GM23338 (cell line): Measurements from ENCODE around the gene GAREM1. TPM values are rescaled to one million over a fixed set of nuclear protein-coding genes. Genes with fewer than 3 reads are reported as not detected.

Source experiments
- ATAC-seq: fragments of 200-7000 bp; cut with Tn5 transposase; 3 replicates; pipeline ENCODE4 v1.9.1; 2020
- DNase-seq: peaks from one replicate; pipeline ENCODE4 v3.0.0-alpha.2; 2015; ENCODE audit warnings: low spot score
- H2AFZ ChIP-seq: fragments of 200-600 bp; sonication (generic); 2 replicates; pipeline ENCODE4 v1.8.0; 2016; ENCODE audit warnings: antibody characterized with exemption, mild to moderate bottlenecking, moderate library complexity
- H3F3A ChIP-seq: fragments of 200-600 bp; sonication (generic); replicated peaks from 2 replicates; pipeline ENCODE4 v1.8.0; 2017; ENCODE audit warnings: antibody characterized with exemption, mixed run types, low read depth
- H3K27ac ChIP-seq: fragments of 200-600 bp; sonication (generic); 2 replicates; pipeline ENCODE4 v1.6.1; 2016; ENCODE audit warnings: low read depth
- H3K27me3 ChIP-seq: fragments of 200-600 bp; sonication (generic); 2 replicates; pipeline ENCODE4 v1.8.0; 2016; ENCODE audit warnings: mild to moderate bottlenecking, mixed run types, moderate library complexity; ENCODE audit not compliant: insufficient read depth
- H3K36me3 ChIP-seq: fragments of 200-600 bp; sonication (generic); 2 replicates; pipeline ENCODE4 v1.8.0; 2016; ENCODE audit warnings: mild to moderate bottlenecking; ENCODE audit not compliant: insufficient read depth
- H3K4me1 ChIP-seq: fragments of 200-600 bp; sonication (generic); 2 replicates; pipeline ENCODE4 v1.8.0; 2016; ENCODE audit warnings: mild to moderate bottlenecking, moderate library complexity; ENCODE audit not compliant: insufficient read depth
- H3K4me2 ChIP-seq: fragments of 200-600 bp; sonication (generic); 2 replicates; pipeline ENCODE4 v1.7.1; 2017; ENCODE audit warnings: mixed run types
- H3K4me3 ChIP-seq: fragments of 200-600 bp; sonication (generic); 2 replicates; pipeline ENCODE4 v1.6.1; 2016; ENCODE audit warnings: mixed run types
- H3K79me2 ChIP-seq: fragments of 200-600 bp; sonication (generic); replicated peaks from 2 replicates; pipeline ENCODE4 v1.8.0; 2017; ENCODE audit warnings: mild to moderate bottlenecking; ENCODE audit not compliant: insufficient read depth
- H3K9me2 ChIP-seq: fragments of 200-600 bp; sonication (generic); 2 replicates; pipeline ENCODE4 v1.8.0; 2017; ENCODE audit not compliant: insufficient read depth
- H4K20me1 ChIP-seq: fragments of 200-600 bp; sonication (generic); replicated peaks from 2 replicates; pipeline ENCODE4 v1.8.0; 2017; ENCODE audit warnings: mild to moderate bottlenecking; ENCODE audit not compliant: insufficient read depth
- H3K27ac Mint-ChIP-seq: 2 replicates; pipeline ENCODE4 v1.8.0; 2020; ENCODE audit warnings: inconsistent platforms, mild to moderate bottlenecking, moderate library complexity, mixed read lengths
- H3K27me3 Mint-ChIP-seq: 3 replicates; pipeline ENCODE4 v1.8.0; 2022; ENCODE audit warnings: low read depth, mild to moderate bottlenecking, moderate library complexity, mixed read lengths, inconsistent platforms; ENCODE audit not compliant: insufficient read depth, poor library complexity
- H3K36me3 Mint-ChIP-seq: 3 replicates; pipeline ENCODE4 v1.8.0; 2021; ENCODE audit warnings: low read depth, mild to moderate bottlenecking, inconsistent platforms, moderate library complexity, mixed read lengths
- H3K4me1 Mint-ChIP-seq: 3 replicates; pipeline ENCODE4 v1.8.0; 2020; ENCODE audit warnings: mild to moderate bottlenecking, inconsistent platforms, mixed read lengths
- H3K4me3 Mint-ChIP-seq: 3 replicates; pipeline ENCODE4 v1.8.0; 2021; ENCODE audit warnings: moderate library complexity, mild to moderate bottlenecking, inconsistent platforms, mixed read lengths
- H3K9me3 Mint-ChIP-seq: 3 replicates; pipeline ENCODE4 v1.8.0; 2020; ENCODE audit warnings: moderate library complexity, mild to moderate bottlenecking, inconsistent platforms, mixed read lengths
- CREB1 ChIP-seq: fragments of 250-450 bp; sonication (Bioruptor Pico); IDR thresholded peaks from 2 replicates; pipeline ENCODE4 v1.5.0; 2020; ENCODE audit warnings: low read depth, mild to moderate bottlenecking, moderate library complexity
- EZH2 ChIP-seq: fragments of 200-600 bp; sonication (generic); IDR thresholded peaks from one replicate; pipeline ENCODE4 v1.8.0; 2017; ENCODE audit warnings: antibody characterized with exemption, mild to moderate bottlenecking, low read depth; ENCODE audit not compliant: unreplicated experiment
- EZH2phosphoT487 ChIP-seq: fragments of 200-600 bp; sonication (generic); IDR thresholded peaks from one replicate; pipeline ENCODE4 v1.8.1; 2018; ENCODE audit warnings: antibody characterized with exemption; ENCODE audit not compliant: unreplicated experiment
- JUNB ChIP-seq: IDR thresholded peaks from one replicate; pipeline ENCODE4 v1.6.1; 2016; ENCODE audit warnings: antibody characterized with exemption; ENCODE audit not compliant: unreplicated experiment
- NANOG ChIP-seq: IDR thresholded peaks from 2 replicates; pipeline ENCODE4 v1.6.1; 2016; ENCODE audit warnings: antibody characterized with exemption, borderline replicate concordance
- POLR2AphosphoS5 ChIP-seq: IDR thresholded peaks from 2 replicates; pipeline ENCODE4 v1.6.1; 2016; ENCODE audit warnings: antibody characterized with exemption, low read depth
- STAT1 ChIP-seq: IDR thresholded peaks from one replicate; pipeline ENCODE4 v1.6.1; 2016; ENCODE audit warnings: antibody characterized with exemption; ENCODE audit not compliant: unreplicated experiment
- ZNF114 ChIP-seq: fragments of 250-450 bp; sonication (Bioruptor Pico); IDR thresholded peaks from 2 replicates; pipeline ENCODE4 v1.5.0; 2020; ENCODE audit warnings: mild to moderate bottlenecking, moderate library complexity
- ZNF331 ChIP-seq: fragments of 250-450 bp; sonication (Bioruptor Pico); IDR thresholded peaks from 2 replicates; pipeline ENCODE4 v1.5.0; 2020; ENCODE audit warnings: low read depth, mild to moderate bottlenecking, moderate library complexity
- polyA plus RNA-seq: library from polyadenylated mRNA; unstranded; fragments of >200 nt; fragmentation: Nextera tagmentation; extraction: Ambion mirVana; gene quantifications from 2 replicates; pipeline ENCODE4 v1.2.1, GENCODE V29; 2016
- total RNA-seq: library from RNA; depleted of rRNA; stranded (reverse); fragments of >200 nt; shearing (Covaris generic); gene quantifications from 2 replicates; pipeline ENCODE4 v1.2.3, GENCODE V29; 2014
- TF ChIP-seq, protein P1 (sequence below): IDR thresholded peaks from 2 replicates; pipeline ENCODE4 v1.6.1; 2016; ENCODE audit warnings: antibody characterized with exemption
- TF ChIP-seq, protein P2 (sequence below), 2 experiments: fragments of 200-600 bp in 1 of 2; sonication (generic) in 1 of 2; conservative IDR thresholded peaks; 2 replicates each; pipeline versions ENCODE4 v1.5.1 to v1.6.1; 2016 to 2017; ENCODE audit warnings: antibody characterized with exemption in 2 of 2, low read depth in 2 of 2, mild to moderate bottlenecking in 2 of 2, moderate library complexity in 1 of 2
- TF ChIP-seq, protein P3 (sequence below): IDR thresholded peaks from one replicate; pipeline ENCODE4 v1.6.1; 2018; ENCODE audit warnings: antibody characterized with exemption; ENCODE audit not compliant: unreplicated experiment

GAREM1 gene
- total and polyA plus RNA-seq, 2 experiments from 2014 or later = 2.7 to 6.0 TPM

DNA sequence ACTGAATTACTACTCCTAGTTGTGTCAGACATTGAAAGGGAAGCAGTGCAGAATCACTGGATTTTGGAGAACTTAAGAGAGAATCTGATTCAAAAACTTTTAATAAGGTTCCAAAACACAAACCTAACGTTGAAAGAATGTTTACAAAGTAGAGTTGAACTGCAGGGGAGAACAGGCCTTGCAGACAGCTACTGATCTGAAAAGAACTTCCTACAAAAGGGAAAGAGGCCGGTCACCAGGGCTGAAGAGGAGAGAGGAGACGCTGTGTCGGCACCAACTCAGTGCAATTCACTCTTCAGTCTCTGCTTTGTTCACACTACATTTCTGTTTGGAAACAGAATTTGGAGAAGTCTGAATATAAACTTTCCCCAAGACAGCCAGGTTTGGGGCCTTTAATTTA, 124.0 kb downstream of the GAREM1 start:
- Histone ChIP-seq H4K20me1 (no peaks in the 10 kb centered on the region), H2AFZ (no peak overlapping the region), H3K4me1 (no peaks in the 10 kb centered on the region; the same call in 1 of the 2 replicates), H3K4me3 (no peak overlapping the region), H3F3A (no peaks in the 10 kb centered on the region), H3K36me3 (no peaks in the 10 kb centered on the region), H3K27ac (peak overlapping the region; percentile 24; the same call in 1 of the 2 replicates), H3K79me2 (no peaks in the 10 kb centered on the region), H3K27me3 (no peaks in the 10 kb centered on the region), H3K4me2 (no peak overlapping the region), H3K9me2 (no peaks in the 10 kb centered on the region)
- no peaks in the 10 kb centered on the region for H3K36me3 Mint-ChIP-seq
- H3K27ac Mint-ChIP-seq = peak overlapping the region; percentile 75
- ATAC-seq = peak; percentile 89
- peaks cover 8% of the 10 kb centered on the region; the same call in 2 of the 3 replicates for H3K4me1 Mint-ChIP-seq
- TF ChIP-seq, protein P1, sequence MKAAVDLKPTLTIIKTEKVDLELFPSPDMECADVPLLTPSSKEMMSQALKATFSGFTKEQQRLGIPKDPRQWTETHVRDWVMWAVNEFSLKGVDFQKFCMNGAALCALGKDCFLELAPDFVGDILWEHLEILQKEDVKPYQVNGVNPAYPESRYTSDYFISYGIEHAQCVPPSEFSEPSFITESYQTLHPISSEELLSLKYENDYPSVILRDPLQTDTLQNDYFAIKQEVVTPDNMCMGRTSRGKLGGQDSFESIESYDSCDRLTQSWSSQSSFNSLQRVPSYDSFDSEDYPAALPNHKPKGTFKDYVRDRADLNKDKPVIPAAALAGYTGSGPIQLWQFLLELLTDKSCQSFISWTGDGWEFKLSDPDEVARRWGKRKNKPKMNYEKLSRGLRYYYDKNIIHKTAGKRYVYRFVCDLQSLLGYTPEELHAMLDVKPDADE = no peak
- TF ChIP-seq, protein P2, sequence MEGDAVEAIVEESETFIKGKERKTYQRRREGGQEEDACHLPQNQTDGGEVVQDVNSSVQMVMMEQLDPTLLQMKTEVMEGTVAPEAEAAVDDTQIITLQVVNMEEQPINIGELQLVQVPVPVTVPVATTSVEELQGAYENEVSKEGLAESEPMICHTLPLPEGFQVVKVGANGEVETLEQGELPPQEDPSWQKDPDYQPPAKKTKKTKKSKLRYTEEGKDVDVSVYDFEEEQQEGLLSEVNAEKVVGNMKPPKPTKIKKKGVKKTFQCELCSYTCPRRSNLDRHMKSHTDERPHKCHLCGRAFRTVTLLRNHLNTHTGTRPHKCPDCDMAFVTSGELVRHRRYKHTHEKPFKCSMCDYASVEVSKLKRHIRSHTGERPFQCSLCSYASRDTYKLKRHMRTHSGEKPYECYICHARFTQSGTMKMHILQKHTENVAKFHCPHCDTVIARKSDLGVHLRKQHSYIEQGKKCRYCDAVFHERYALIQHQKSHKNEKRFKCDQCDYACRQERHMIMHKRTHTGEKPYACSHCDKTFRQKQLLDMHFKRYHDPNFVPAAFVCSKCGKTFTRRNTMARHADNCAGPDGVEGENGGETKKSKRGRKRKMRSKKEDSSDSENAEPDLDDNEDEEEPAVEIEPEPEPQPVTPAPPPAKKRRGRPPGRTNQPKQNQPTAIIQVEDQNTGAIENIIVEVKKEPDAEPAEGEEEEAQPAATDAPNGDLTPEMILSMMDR (conservative IDR thresholded peaks at IDR 0.05; ENCODE audit: low read depth in 2 of 2) = no peak
- TF ChIP-seq NANOG (no peak), CREB1 (CRISPR knock-in tag) (no peak)
- peaks cover 2% of the 10 kb centered on the region for H3K27me3 Mint-ChIP-seq
- H3K4me3 Mint-ChIP-seq = no peak overlapping the region
- peak; percentile 52 for DNase-seq
- no peaks in the 10 kb centered on the region for H3K9me3 Mint-ChIP-seq

DNA sequence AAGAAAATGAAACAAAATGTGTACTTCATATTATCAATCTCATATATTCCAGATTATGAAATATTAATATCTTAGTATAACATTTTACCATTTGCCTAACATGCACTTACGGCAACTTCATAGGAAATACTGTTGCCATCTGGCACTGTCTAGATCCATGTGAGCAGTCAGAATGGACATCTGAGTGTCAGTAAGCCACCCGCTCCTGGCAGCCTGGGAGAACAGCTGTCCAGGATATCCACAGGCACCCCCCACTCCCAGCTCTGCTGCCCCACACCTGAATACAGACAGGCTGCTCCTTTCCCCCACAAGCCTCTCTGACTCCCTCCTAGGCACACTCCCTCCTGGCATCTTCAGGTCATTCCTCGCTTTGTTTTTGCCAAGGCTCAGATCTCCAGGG, 127.0 kb downstream of the GAREM1 start:
- Histone ChIP-seq H3K4me3 (no peak overlapping the region), H3K4me2 (no peak overlapping the region), H2AFZ (no peak overlapping the region), H3K27me3 (no peaks in the 10 kb centered on the region), H3K27ac (no peak overlapping the region), H3K4me1 (no peaks in the 10 kb centered on the region; the same call in 1 of the 2 replicates), H3F3A (no peaks in the 10 kb centered on the region), H3K36me3 (no peaks in the 10 kb centered on the region), H3K79me2 (no peaks in the 10 kb centered on the region), H4K20me1 (no peaks in the 10 kb centered on the region), H3K9me2 (no peaks in the 10 kb centered on the region)
- Mint-ChIP-seq H3K36me3 (no peaks in the 10 kb centered on the region), H3K27ac (no peak overlapping the region), H3K9me3 (no peaks in the 10 kb centered on the region), H3K4me3 (no peak overlapping the region), H3K4me1 (peaks cover 8% of the 10 kb centered on the region; the same call in 2 of the 3 replicates), H3K27me3 (peaks cover 2% of the 10 kb centered on the region)
- ATAC-seq = no peak
- no peak for DNase-seq
- TF ChIP-seq STAT1 (no peak), ZNF114 (CRISPR knock-in tag) (no peak), CREB1 (CRISPR knock-in tag) (no peak), POLR2AphosphoS5 (no peak), EZH2 (no peak), ZNF331 (CRISPR knock-in tag) (no peak), EZH2phosphoT487 (no peak), JUNB (no peak)
- TF ChIP-seq, protein P1 = no peak
- TF ChIP-seq, protein P3, sequence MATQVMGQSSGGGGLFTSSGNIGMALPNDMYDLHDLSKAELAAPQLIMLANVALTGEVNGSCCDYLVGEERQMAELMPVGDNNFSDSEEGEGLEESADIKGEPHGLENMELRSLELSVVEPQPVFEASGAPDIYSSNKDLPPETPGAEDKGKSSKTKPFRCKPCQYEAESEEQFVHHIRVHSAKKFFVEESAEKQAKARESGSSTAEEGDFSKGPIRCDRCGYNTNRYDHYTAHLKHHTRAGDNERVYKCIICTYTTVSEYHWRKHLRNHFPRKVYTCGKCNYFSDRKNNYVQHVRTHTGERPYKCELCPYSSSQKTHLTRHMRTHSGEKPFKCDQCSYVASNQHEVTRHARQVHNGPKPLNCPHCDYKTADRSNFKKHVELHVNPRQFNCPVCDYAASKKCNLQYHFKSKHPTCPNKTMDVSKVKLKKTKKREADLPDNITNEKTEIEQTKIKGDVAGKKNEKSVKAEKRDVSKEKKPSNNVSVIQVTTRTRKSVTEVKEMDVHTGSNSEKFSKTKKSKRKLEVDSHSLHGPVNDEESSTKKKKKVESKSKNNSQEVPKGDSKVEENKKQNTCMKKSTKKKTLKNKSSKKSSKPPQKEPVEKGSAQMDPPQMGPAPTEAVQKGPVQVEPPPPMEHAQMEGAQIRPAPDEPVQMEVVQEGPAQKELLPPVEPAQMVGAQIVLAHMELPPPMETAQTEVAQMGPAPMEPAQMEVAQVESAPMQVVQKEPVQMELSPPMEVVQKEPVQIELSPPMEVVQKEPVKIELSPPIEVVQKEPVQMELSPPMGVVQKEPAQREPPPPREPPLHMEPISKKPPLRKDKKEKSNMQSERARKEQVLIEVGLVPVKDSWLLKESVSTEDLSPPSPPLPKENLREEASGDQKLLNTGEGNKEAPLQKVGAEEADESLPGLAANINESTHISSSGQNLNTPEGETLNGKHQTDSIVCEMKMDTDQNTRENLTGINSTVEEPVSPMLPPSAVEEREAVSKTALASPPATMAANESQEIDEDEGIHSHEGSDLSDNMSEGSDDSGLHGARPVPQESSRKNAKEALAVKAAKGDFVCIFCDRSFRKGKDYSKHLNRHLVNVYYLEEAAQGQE = no peak
- TF ChIP-seq, protein P2 (conservative IDR thresholded peaks at IDR 0.05; ENCODE audit: low read depth in 2 of 2) = no peak
